GM12801 (cell line): Measurements from ENCODE around the gene SLIT3.

Source experiments
- CTCF ChIP-seq: IDR thresholded peaks from one replicate; pipeline ENCODE4 v1.5.1; 2011; ENCODE audit warnings: control low read depth; ENCODE audit not compliant: insufficient read length; ENCODE audit errors: extremely low read depth

The SLIT3 gene

GRCh38 chr5:169166078-169166477, 134.9 kb downstream of the SLIT3 start:
- TF ChIP-seq CTCF, result no peak

GRCh38 chr5:169165052-169165451, 135.9 kb downstream of the SLIT3 start:
- TF ChIP-seq CTCF, result no peak

GRCh38 chr5:169164481-169164925, 136.4 kb downstream of the SLIT3 start:
- TF ChIP-seq CTCF, result no peak

- TF ChIP-seq CTCF, result no peak
Measured at GRCh38 chr5:169162407-169162806, 138.5 kb downstream of the SLIT3 start.

- no peak for TF ChIP-seq CTCF
Measured at GRCh38 chr5:169161022-169161680, 139.8 kb downstream of the SLIT3 start.

- TF ChIP-seq CTCF, result no peak
Measured at GRCh38 chr5:169160405-169160901, 140.5 kb downstream of the SLIT3 start.

GRCh38 chr5:169158764-169159163, 142.2 kb downstream of the SLIT3 start:
- no peak for TF ChIP-seq CTCF
